ENCODE data around the gene FBXO2.

FBXO2 gene

GRCh38 chr1:11653101-11653860 lies 948 bp downstream of the FBXO2 start:
- no peak for DNase-seq (ENCODE audit: low read depth)

DNA sequence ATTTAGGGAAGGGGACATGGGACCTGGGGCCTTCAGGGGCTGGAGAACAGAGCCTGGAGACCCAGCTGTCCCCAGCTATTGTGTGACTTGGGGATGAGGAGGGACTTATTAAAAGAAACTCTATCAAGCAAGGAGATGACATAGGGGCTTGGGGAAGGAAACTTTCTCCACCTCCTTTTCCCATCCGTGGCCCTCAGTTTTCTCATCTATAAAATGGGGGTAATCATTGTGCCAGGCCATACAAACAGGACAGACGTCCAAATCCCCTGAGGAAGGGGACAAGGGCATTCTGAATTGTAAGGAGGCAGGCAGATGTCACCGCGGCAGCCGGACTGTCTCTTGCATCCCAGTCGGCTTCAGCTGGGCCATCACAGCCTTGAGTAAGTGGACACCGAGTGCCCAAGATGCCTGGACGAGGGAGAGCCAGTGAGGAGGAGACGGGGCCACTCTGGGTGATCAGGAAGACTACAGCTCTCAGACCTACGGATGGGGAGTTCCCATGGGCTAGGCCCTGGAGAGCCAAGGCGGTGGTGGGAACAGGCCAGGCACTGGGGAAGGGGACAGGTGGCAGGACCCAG lies 1.9 kb downstream of the FBXO2 start:
- no peak for DNase-seq (ENCODE audit: low read depth)

GRCh38 chr1:11651017-11651416 lies 3.2 kb downstream of the FBXO2 start:
- DNase-seq (ENCODE audit: low read depth): no peak

DNA sequence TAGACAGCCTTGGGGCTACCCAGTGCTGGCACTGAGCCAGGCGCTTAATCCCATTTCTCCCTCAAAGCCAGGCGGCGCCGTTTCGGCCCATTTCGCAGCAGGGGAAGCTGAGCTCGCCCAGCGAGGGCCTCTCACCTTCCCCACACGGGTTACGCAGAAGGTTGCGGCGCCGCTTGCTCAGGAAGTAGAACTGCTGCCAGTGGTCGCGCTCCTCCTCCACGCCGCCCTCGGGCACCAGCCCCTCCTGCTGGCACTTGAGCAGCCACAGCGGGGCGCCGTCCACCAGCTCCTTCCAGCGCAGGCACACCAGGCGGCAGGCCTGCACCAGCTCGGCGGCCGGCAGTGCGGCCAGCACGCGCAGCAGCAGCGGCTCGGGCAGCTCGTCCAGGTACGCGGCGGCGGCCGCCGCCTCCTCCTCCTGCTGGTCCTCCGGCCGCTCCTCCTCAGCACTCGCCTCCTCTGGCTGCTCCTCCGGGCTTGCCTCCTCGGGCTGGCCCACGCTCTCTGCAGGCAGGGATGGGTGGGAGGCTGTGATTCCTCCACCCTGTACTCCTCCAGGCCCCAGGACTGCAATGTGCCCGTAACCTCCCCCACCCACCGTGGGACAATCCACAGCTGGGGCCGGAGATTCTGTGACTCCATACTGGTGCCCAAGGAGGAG lies 3.8 kb downstream of the FBXO2 start:
- peak; percentile 69 for DNase-seq (ENCODE audit: low read depth)

DNA sequence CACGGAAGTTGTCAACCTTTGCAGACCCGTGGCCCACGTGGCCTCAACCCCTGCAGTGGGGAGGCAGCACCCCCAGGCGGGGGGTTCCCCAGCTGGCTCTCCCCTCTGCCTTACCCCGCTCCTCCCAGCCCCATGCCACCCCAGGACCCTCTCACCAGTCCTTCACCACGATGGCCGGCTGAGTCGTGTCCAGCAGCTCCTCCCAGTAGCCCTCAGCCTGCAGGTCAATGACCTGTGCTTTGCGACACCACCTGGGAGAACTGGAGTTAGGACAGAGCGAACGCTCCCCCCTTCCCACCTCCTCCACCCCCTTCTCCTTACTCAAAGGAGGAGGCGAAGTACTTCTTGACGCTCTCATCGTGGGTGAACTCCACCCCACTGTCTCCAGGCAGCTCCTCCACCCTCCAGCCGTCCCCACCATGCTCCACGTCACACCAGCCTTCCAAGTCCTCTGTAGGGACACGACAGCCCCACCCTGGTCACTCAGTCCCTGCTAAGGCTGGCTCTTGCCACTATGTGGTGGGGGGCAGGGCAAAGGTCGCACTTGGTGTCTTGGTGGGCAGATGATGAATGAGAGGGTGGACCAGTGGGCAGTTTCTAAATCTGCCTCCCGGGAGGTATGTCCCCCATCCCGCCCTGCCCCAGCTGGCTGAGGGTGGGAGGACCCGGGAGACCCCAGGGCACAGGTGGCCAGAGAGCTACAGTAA lies 4.5 kb downstream of the FBXO2 start:
- DNase-seq (ENCODE audit: low read depth): no peak

DNA sequence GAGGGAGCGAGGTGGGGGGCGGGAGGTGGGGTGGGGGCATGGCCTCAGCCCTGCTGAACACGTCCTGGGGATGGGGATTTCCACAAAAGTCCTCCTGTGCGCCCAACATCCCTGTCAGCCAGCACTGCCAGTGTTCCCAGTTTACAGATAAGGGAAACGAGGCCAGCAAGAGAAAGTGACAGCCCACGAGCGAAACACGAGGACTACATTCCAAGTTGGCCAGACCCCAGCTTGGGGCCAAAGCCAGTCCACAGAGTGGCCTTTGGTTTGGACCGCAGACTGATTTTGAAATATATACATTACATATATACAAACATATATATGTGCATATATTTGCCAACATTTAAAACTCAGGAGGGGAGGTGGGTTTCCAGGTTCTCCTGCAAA lies 5.0 kb downstream of the FBXO2 start:
- DNase-seq (ENCODE audit: low read depth): no peak

DNA sequence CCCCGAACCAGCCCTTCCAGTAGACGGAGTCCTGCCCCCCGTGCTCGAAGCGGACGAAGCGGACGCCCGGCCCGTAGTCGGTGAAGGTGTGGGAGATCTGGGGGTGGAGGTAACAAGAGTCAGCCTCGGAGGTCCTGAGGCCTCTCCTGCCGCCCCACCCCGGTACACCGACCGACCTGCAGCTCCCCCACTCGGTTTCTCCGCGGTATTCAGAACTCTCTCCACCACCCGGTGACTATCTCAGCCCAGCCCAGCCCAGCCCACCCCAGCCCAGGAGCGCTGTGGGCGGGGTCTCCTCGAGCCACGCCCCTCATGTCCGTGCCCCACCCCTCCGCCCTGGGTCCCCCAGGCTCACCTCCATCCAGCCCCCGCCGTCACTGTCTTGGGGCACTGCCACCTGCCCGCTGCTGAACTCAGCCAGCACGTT lies 5.5 kb downstream of the FBXO2 start:
- peak; percentile 25 for DNase-seq (ENCODE audit: low read depth)

- no peak for DNase-seq (ENCODE audit: low read depth)
Observed at GRCh38 chr1:11648039-11648438, 6.2 kb downstream of the FBXO2 start.

GRCh38 chr1:11647333-11647732 lies 6.9 kb downstream of the FBXO2 start:
- DNase-seq (ENCODE audit: low read depth): no peak

- no peak for DNase-seq (ENCODE audit: low read depth)
Observed at GRCh38 chr1:11646317-11646716, 7.9 kb downstream of the FBXO2 start.

DNA sequence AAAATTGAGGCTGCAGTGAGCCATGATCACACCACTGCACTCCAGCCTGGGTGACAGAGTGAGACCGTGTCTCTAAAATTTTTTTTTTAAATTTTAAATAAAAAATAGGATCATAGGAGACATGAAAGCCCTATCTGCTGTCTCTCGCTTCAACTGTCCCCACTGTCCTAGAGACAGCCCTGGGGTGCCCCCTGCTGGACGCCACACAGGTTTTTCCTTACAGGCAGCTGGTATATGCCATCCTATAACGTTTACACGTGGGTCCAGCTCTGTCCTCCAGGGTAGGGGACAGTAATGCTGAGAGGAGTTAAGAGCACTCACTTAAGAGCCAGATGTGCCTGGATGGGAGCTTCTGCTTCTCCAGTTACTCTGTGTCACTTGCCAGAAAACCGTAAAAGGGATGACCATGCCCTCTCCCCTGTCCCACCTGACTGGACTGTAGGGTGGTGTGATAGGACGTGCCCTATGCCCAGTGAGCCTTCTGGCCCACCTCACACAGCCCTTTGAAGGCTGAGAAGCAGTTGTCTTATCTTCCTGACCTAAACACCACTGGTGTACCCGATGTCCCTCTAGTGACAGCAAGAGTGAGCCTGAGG lies 8.5 kb downstream of the FBXO2 start:
- DNase-seq (ENCODE audit: low read depth): peak; percentile 68

GRCh38 chr1:11645270-11645669 lies 9.0 kb downstream of the FBXO2 start:
- no peak for DNase-seq (ENCODE audit: low read depth)

DNA sequence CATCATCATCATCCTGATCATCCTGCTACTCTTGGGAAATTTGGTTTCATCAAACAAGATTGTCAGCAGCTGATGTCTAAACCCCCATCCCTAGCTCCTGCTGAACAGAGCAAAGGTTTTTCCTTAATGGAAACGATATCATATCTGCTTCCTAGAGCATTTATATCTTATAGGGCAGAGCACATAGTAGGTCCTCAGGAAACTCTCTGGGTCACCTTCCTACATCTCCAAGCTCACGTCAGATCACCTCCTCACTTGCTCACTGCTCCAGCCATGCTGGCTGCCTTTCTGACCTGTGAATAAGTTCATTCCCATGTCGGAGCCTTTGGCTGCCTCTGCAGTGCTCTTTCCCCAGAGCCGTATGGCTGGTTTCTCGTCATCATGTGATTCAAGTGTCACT lies 10.4 kb downstream of the FBXO2 start:
- DNase-seq (ENCODE audit: low read depth): no peak

- peak; percentile 52 for DNase-seq (ENCODE audit: low read depth)
Observed at GRCh38 chr1:11642418-11643017, 11.7 kb downstream of the FBXO2 start.

- no peak for DNase-seq (ENCODE audit: low read depth)
Observed at GRCh38 chr1:11641776-11642305, 12.4 kb downstream of the FBXO2 start.

DNA sequence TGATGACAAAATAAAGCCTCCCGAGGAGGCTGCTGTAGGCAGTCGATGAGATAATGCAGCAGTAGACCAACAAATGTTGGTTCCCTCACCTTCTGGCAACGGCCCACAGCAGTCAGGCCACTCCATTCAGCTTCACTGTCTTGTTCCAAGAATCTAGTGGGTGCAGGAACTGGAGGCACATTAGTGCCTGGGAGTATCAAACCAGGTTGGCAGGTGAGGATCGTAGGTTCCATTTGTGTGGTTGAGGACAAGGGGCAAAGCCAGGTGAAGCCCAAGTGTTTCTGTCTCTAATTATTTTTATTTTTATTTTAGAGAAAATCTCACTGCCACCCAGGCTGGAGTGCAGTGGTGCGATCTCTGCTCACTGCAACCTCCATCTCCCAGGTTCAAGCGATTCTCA lies 13.3 kb downstream of the FBXO2 start:
- DNase-seq (ENCODE audit: low read depth): no peak

DNA sequence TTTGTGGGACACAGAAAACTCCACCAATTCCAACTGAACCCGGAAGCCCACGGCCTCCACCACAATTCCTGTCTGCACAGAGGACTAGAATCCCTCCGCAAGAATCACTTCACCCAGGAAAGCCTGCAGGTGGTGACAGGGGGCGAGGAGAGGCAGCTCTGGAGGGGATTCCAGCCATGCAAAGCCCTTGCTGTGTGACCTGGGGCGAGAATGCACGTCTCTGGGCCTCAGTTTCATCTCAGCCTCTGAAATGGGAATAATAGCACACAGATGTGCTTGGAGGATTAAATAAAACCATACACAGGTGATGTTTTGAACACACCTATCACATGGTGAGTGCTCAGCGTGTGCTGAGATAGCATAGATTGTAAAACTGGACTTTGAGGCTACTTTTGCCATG lies 14.1 kb downstream of the FBXO2 start:
- no peak for DNase-seq (ENCODE audit: low read depth)

- no peak for DNase-seq (ENCODE audit: low read depth)
Observed at GRCh38 chr1:11639372-11639771, 14.9 kb downstream of the FBXO2 start.

DNA sequence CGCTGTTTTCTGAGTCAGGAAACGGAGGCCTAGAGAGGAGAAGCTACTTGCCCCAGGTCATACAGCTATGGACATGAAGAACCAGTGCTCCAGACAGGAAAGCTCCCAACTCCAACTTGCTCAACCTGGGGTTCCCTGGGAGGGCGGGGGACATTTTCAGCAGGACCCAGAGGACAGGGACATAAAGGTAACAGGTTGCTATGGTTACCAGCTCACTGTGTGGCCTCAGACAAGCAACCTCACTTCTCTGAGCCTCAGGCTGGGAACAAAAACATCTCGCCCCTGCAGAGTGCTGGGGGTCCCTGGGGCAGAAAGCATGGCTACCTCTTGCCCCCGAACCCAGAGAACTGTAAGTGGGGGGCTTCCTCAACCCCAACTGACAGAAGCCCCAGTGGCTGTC lies 16.1 kb downstream of the FBXO2 start:
- DNase-seq (ENCODE audit: low read depth): no peak

- DNase-seq (ENCODE audit: low read depth): no peak
Observed at GRCh38 chr1:11634365-11635192, 19.6 kb downstream of the FBXO2 start.

All from activated T-helper 9 cell treated with anti-CD3 and anti-CD28 coated beads, Interleukin-2, amount 50 U/mL, for 16 hours (primary cell).